Nephron progenitor cell (in vitro differentiated cells): ENCODE results near the gene AFF2.

Experiments used
- DNase-seq: peaks from one replicate; pipeline ENCODE4 v3.0.0; 2021
- H3K27ac Mint-ChIP-seq: 2 replicates; pipeline ENCODE4 v1.8.0; 2021; ENCODE audit warnings: mild to moderate bottlenecking, moderate library complexity, mixed read lengths
- H3K27me3 Mint-ChIP-seq: 2 replicates; pipeline ENCODE4 v1.8.0; 2021; ENCODE audit warnings: mild to moderate bottlenecking, low read depth, mixed read lengths; ENCODE audit not compliant: poor library complexity
- H3K36me3 Mint-ChIP-seq: 2 replicates; pipeline ENCODE4 v1.8.0; 2021; ENCODE audit warnings: low read depth, mixed read lengths
- H3K4me1 Mint-ChIP-seq: 2 replicates; pipeline ENCODE4 v1.8.0; 2021; ENCODE audit warnings: mixed read lengths
- H3K4me3 Mint-ChIP-seq: 2 replicates; pipeline ENCODE4 v1.8.0; 2021; ENCODE audit warnings: mild to moderate bottlenecking, moderate library complexity, mixed read lengths
- H3K9me3 Mint-ChIP-seq: 2 replicates; pipeline ENCODE4 v1.8.0; 2021; ENCODE audit warnings: mild to moderate bottlenecking, moderate library complexity, mixed read lengths
- TF ChIP-seq, protein P1 (sequence below): fragments of 200-600 bp; sonication (generic); IDR thresholded peaks from 2 replicates; pipeline ENCODE4 v1.5.0; 2021; ENCODE audit warnings: antibody characterized with exemption

Gene AFF2

DNA sequence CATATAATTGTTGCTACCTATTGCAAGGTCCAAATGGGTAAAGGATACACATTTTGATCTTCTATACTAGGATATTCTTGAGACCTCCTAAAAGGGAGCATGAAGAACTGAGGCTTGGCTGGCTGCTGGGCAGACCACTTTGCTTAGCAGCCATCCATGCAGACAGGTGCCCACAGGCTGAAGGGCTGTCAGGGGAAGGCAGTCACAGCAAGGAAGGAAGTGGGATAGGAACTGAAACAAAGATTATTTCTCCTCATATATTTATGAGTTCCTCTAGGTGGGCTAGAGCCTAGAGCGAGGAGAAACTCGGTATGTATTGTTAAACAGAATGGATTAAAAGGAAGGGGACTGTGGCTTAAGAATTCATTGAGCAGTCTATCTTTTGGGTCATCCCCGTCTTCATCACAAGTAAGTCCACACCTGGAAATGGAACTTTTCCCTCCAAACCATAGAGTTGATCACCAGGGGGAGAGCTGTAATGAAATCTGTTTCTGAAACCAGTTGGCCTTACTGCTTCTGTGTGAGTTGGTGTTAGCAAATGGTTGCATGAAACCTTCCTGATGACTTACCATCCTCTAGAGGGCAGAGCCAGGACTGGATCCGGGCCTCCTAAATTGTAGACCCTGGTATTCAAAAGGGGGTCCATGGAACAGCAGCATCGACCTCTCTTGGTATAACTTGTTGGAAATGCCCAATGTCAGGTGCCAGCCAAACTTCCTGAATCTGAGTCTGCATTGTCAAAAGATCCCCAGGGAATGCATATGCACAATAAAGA is 42.3 kb downstream of the AFF2 start:
- H3K27me3 Mint-ChIP-seq = no peaks in the 10 kb centered on the region
- H3K36me3 Mint-ChIP-seq = no peaks in the 10 kb centered on the region
- peaks cover 7% of the 10 kb centered on the region for H3K9me3 Mint-ChIP-seq
- no peak overlapping the region for H3K4me3 Mint-ChIP-seq
- peaks cover 17% of the 10 kb centered on the region for H3K4me1 Mint-ChIP-seq
- no peak for DNase-seq
- H3K27ac Mint-ChIP-seq = no peak overlapping the region
- TF ChIP-seq, protein P1, sequence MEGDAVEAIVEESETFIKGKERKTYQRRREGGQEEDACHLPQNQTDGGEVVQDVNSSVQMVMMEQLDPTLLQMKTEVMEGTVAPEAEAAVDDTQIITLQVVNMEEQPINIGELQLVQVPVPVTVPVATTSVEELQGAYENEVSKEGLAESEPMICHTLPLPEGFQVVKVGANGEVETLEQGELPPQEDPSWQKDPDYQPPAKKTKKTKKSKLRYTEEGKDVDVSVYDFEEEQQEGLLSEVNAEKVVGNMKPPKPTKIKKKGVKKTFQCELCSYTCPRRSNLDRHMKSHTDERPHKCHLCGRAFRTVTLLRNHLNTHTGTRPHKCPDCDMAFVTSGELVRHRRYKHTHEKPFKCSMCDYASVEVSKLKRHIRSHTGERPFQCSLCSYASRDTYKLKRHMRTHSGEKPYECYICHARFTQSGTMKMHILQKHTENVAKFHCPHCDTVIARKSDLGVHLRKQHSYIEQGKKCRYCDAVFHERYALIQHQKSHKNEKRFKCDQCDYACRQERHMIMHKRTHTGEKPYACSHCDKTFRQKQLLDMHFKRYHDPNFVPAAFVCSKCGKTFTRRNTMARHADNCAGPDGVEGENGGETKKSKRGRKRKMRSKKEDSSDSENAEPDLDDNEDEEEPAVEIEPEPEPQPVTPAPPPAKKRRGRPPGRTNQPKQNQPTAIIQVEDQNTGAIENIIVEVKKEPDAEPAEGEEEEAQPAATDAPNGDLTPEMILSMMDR = no peak

DNA sequence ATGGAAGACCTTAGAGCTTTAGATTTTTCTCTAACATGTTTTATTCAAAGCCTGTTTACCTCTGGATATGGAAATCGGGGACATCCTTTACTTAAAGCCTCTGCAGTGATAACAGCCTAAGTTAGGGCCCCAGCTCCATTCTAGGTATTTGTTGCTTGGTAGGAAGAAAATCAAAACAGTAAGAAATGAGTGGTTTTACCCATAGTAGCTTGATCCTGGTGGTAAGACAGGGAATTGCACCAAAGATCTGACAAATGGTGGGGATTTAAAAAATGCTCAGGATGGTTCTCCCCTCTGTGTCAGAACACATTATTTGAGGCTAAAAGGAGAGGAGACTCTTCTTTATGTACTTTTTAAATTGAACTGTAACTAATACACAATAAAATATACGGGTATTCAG is 52.4 kb downstream of the AFF2 start:
- Mint-ChIP-seq H3K36me3 (no peaks in the 10 kb centered on the region), H3K27ac (no peak overlapping the region)
- TF ChIP-seq, protein P1 = peak; percentile 10

DNA sequence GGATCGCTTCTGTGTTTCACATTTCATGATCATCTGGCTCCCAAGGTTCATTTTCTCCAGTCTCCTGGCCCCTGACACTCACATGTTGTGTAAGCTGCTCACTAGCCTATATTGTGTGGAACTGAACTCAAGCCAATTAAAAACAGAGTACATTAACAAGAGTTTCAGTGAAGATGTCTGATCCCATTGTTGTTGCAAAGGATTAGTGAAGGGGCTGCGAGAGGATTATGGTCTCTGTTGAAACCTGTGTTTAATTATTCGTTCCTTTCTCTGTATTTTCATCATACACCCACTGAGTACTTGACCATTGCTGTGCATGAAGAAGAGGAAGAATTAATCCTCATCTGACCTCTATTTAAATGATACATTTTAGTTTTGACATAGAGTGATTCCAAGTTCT is 54.7 kb downstream of the AFF2 start:
- no peak for DNase-seq
- Mint-ChIP-seq H3K36me3 (peaks cover 2% of the 10 kb centered on the region), H3K27me3 (peaks cover 2% of the 10 kb centered on the region), H3K27ac (no peak overlapping the region), H3K9me3 (peaks cover 51% of the 10 kb centered on the region), H3K4me1 (peaks cover 4% of the 10 kb centered on the region), H3K4me3 (no peak overlapping the region)
- TF ChIP-seq, protein P1 = no peak

More for the DNA sequence above, 52.4 kb downstream of the AFF2 start:
- Mint-ChIP-seq H3K9me3 (peaks cover 33% of the 10 kb centered on the region), H3K27me3 (peaks cover 2% of the 10 kb centered on the region), H3K4me3 (no peak overlapping the region), H3K4me1 (peaks cover 4% of the 10 kb centered on the region)
- no peak for DNase-seq

DNA sequence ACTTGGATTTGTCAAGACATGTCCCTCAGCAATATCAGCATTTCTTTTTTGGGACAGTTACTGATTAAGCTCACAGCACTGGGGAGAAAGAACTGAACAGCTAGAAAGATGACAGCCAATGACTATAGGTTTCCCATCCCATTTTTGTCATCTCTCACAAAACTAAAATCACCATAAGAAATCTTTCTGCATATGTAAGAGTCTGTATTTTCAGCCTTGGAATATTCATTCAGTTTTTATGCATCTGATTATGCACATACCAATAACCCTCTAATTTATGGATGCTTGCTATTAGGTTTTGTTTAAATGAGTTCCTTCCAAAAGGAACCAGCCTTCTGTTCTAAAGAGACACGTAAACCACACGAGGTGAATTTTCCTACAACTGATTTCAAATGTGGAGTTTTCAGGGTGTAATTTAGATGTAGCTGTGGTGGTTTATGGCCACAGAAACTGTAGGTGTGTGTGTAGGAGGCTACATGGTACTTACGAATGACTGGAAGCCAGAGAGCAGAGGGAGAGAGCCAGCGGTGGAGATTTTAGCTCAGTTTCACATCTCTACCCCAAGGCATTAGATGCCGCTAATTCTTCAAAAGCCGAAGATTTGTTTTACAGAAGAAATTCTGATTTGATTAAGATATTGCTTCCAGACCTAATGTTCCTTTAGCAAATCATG is 55.3 kb downstream of the AFF2 start:
- DNase-seq = no peak
- H3K27me3 Mint-ChIP-seq = peaks cover 2% of the 10 kb centered on the region
- no peak overlapping the region for H3K27ac Mint-ChIP-seq
- TF ChIP-seq, protein P1 = no peak
- H3K4me1 Mint-ChIP-seq = peaks cover 4% of the 10 kb centered on the region
- peaks cover 6% of the 10 kb centered on the region for H3K36me3 Mint-ChIP-seq
- no peak overlapping the region for H3K4me3 Mint-ChIP-seq
- peaks cover 56% of the 10 kb centered on the region for H3K9me3 Mint-ChIP-seq

DNA sequence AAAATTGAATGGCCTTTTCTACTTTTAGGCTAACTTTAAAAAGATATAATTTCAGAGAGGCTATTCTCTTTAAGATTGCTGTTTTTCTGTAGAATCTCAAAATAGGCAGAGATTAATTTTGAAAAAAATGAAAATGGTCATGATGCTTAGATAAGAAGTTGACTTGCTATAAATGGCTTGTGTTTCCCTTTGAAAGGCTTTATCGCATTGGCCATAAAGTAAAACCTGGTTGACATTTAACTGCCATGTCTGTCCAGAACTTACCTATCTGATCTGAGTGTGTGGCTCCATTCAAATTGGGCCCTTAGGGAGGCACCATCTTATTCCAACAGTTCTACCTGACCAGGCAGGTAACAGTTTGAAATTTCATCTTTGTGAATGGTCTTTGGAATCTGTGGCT is 56.1 kb downstream of the AFF2 start:
- TF ChIP-seq, protein P1 = no peak
- Mint-ChIP-seq H3K36me3 (peaks cover 6% of the 10 kb centered on the region), H3K4me3 (no peak overlapping the region), H3K9me3 (peaks cover 64% of the 10 kb centered on the region), H3K4me1 (peaks cover 4% of the 10 kb centered on the region), H3K27me3 (peaks cover 2% of the 10 kb centered on the region), H3K27ac (no peak overlapping the region)
- DNase-seq = no peak

DNA sequence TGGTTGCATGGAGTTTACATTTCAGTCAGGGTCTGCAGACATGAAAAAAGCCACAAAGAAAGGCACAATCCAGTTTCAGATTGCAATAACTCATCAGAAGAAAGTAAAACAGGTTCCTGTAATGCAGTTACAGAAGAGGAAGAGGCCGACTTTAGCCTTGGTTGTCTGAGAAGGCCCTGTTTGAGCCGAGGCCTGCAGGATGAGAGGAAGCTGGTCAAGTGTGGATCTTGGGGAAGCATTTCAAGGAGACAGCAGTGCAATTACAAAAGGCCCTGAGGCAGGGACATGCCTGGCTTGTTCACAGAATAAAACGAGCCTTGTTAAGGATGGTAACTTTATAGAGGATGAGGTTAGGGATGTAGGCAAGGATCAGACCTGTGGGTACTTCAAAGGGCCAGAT is 62.4 kb downstream of the AFF2 start:
- no peak for DNase-seq
- H3K36me3 Mint-ChIP-seq = peaks cover 6% of the 10 kb centered on the region
- H3K27me3 Mint-ChIP-seq = no peaks in the 10 kb centered on the region
- H3K4me3 Mint-ChIP-seq = no peak overlapping the region
- peaks cover 16% of the 10 kb centered on the region for H3K4me1 Mint-ChIP-seq
- peak overlapping the region; percentile 62 for H3K27ac Mint-ChIP-seq
- TF ChIP-seq, protein P1 = no peak
- H3K9me3 Mint-ChIP-seq = peaks cover 50% of the 10 kb centered on the region
